ENCODE data around the gene SEPTIN1.

DNA sequence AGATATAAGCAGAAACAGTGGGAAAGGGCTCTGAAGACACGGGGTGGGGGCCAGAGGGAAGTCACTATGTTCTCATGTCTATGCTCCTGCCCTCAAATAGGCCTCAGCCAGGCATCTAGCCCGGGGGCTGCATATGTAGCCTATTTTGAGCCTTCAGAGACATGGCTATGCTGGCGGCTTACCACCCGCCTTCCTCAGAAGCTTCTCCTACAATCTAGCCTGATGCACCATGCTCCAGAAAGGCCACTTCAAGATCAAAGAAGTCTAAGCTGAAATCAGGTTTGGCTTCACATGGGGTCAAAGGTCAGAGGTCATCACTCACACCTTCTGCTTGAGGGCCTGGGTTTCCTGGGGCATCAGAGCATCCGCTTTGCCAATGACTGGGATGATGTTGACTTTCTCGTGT is 1.6 kb downstream of the SEPTIN1 start:
- TF ChIP-seq, protein P1, sequence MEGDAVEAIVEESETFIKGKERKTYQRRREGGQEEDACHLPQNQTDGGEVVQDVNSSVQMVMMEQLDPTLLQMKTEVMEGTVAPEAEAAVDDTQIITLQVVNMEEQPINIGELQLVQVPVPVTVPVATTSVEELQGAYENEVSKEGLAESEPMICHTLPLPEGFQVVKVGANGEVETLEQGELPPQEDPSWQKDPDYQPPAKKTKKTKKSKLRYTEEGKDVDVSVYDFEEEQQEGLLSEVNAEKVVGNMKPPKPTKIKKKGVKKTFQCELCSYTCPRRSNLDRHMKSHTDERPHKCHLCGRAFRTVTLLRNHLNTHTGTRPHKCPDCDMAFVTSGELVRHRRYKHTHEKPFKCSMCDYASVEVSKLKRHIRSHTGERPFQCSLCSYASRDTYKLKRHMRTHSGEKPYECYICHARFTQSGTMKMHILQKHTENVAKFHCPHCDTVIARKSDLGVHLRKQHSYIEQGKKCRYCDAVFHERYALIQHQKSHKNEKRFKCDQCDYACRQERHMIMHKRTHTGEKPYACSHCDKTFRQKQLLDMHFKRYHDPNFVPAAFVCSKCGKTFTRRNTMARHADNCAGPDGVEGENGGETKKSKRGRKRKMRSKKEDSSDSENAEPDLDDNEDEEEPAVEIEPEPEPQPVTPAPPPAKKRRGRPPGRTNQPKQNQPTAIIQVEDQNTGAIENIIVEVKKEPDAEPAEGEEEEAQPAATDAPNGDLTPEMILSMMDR (conservative IDR thresholded peaks at IDR 0.05) = no peak
- TF ChIP-seq EZH2 (IDR thresholded peaks at IDR 0.05; ENCODE audit: low read depth) = no peak
